Stimulated activated CD4-positive, alpha-beta T cell treated with anti-CD3 and anti-CD28 coated beads, Interleukin-12 subunit alpha, Interleukin-12 subunit beta, amount 100 ng/mL, for 4 hours (primary cell): Measurements from ENCODE around the gene NARS2.
"Not testable (repeated sequence)": the region's sequence is repeated elsewhere in the genome, so short reads cannot be mapped to it uniquely, and the experiment has no call there.

Experiments
- DNase-seq: peaks from one replicate; pipeline ENCODE4 v3.0.0-alpha.2; 2020

Gene NARS2

DNA sequence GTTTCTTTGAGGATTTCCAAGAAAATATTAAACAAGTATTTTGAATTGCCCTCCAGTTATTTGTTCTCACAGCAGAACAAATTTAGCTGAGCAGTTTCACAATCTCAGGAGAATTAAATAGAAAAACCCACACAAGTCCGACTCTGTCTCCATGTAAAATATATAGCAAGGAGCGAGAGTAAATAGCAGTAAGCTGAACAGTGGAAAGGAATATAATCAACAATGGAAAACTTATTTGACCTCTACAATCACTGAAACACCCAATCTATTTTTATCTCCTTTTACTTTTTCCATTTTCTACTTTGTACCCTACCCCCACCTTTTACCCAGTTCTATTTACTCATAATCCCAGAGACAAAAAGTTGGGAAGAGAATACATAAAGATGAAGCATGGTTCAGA lies 34.4 kb downstream of the NARS2 start:
- no peak for DNase-seq

GRCh38 chr11:78539506-78539905 lies 35.2 kb downstream of the NARS2 start:
- no peak for DNase-seq

GRCh38 chr11:78536933-78537332 lies 37.7 kb downstream of the NARS2 start:
- no peak for DNase-seq

DNA sequence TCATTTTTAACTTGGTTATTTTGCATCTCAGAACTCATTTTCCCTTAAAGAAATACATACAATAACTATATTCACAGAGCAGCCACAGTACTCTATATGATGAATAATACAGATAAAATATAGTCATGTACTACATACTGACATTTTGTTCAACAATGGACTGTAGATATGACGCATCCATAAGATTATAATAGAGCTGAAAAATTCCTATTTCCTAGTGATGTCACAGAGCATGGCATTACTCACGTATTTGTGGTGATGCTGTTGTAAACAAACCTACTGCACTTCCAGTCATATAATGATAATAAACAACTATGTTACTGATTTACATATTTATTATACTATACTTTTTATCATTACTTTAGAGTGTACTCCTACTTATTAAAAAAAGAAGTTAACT lies 38.7 kb downstream of the NARS2 start:
- DNase-seq, result no peak

DNA sequence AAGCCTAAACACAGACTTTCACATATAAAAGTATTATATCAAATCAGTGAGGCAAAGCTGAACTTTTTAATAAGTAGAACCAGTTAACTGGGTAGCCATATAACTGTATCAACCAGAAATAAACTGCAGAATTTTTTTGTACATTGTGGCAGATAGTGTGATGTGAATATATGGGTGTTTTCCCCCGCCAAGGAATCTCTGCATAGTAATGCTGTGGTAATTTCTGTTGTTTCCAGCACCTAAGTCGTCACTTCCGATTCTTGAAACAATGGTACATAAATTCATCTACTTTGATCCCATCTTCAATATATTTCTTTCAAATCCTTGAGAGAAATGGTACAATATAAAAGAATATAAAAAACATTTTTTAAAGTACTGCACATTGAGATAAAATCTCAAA lies 39.6 kb downstream of the NARS2 start:
- no peak for DNase-seq

- DNase-seq, result no peak
These were observed 41.3 kb downstream of the NARS2 start for GRCh38 chr11:78533399-78533798.

- no peak for DNase-seq
These were observed 41.7 kb downstream of the NARS2 start for GRCh38 chr11:78532991-78533390.

GRCh38 chr11:78526497-78527146 lies 48.0 kb downstream of the NARS2 start:
- no peak for DNase-seq

- DNase-seq, result no peak
These were observed 48.9 kb downstream of the NARS2 start for GRCh38 chr11:78525720-78526119.

GRCh38 chr11:78520230-78520629 lies 54.4 kb downstream of the NARS2 start:
- DNase-seq, result no peak

- no peak for DNase-seq
These were observed 58.4 kb downstream of the NARS2 start for GRCh38 chr11:78516281-78516680.

DNA sequence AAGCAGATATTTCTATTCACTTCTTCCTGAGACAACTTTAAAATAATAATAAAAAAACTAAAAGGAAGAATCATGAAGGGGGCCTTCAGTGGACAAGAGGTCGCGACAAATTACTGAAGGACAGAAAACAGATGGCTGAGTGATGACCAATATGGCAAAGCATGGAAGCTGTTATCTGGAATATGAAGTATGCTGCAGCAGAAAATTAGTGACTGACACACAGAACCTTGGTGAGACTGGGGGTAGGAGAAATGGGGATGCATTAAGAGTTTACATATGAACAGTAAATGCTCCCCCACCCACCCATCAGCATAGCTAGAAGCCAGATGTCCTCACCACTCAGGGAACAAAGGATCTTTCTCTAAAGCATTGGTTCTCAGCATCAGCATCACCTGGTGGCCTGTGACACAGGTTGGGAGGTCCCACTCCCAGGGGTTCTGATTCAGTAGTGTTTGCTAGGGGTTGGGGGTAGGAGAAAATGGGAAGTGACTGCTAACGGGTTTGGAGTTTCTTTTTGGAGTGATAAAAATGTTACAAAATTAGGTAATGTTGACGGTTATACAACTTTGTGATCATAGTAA lies 59.7 kb downstream of the NARS2 start:
- DNase-seq, result no peak

- DNase-seq, result not testable (repeated sequence)
These were observed 61.6 kb downstream of the NARS2 start for GRCh38 chr11:78513085-78513484.

DNA sequence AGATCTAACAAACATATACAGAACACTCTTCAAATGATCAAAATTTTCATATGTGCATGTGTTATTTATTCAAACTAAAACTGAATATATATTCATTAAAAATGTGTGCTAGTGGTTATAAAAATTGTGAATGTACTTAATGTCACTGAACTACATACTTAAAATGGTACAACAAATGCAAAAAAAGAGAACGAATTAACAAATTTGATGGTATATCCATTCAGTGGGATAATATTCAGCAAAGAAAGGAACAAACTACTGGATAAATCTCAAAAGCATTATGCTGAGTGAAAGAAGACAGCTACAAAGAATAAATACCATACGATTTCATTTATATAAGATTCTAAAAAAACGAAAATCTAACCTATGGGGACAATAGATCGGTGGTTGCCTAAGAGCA lies 64.1 kb downstream of the NARS2 start:
- no peak for DNase-seq

DNA sequence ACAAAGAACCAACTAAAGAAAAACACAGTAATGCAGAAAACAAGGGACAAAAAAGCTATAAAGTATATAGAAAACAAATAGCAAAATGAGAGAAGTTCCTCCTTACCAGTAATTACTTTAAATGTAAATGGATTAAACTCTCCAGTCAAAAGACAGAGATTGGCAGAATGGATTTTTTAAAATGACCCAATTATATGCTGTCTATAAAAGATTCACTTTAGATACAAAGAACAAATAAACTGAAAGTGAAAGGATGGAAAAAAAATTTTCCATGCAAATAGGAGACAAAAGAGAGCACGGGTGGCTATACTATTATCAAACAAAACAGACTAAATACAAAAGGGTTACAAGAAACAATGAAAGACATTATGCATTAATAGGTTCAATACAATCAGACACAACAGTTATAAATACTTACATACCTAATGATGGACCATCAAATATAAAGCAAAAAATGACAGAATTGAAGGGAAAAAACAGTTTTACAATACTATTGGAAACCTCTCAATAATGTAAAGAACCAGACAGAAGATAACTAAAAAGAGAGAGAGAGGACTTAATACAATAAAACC lies 64.6 kb downstream of the NARS2 start:
- no peak for DNase-seq

DNA sequence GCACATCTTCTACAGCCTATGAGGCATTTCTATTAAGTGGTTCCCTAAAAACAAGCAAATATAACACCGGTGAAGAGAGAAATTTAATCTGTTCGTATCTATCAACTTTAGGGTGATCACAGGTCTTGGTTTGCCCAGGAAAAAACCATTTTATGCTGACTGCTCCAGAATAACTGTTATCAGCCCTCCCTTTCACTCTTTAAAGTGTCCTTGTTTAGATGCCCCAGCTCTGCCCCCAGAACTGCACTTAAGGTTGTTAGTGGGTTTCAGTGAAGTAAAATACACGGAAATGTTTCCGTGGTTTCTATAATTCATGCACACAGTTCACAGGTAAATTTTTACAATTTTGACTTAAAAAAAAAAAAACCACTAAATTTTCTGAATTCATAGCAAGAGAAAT lies 70.0 kb downstream of the NARS2 start:
- no peak for DNase-seq

- DNase-seq, result no peak
These were observed 70.5 kb downstream of the NARS2 start for GRCh38 chr11:78504181-78504580.

GRCh38 chr11:78499971-78500370 lies 74.7 kb downstream of the NARS2 start:
- no peak for DNase-seq

DNA sequence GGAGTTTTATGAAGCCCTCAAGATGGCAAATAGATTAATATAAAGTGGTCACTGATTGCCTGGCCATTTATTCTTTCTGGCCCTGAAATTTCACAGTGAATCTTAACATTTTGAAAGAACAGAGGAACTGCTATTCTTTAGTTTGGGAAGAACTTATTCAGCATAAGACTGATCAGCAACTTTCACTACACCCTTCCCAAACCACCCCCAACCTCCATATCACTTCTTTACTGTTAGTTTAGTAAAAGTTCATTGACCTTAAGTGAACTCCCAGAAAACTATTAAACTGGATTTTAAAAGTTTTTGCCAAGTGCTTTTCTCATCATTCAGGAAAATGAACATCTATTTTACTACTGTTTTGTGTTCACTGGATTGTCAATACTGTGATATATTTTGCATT lies 77.4 kb downstream of the NARS2 start:
- no peak for DNase-seq

GRCh38 chr11:78493413-78493975 lies 81.2 kb downstream of the NARS2 start:
- no peak for DNase-seq

- no peak for DNase-seq
These were observed 81.7 kb downstream of the NARS2 start for GRCh38 chr11:78492973-78493372.

- no peak for DNase-seq
These were observed 85.5 kb downstream of the NARS2 start for GRCh38 chr11:78489184-78489583.

DNA sequence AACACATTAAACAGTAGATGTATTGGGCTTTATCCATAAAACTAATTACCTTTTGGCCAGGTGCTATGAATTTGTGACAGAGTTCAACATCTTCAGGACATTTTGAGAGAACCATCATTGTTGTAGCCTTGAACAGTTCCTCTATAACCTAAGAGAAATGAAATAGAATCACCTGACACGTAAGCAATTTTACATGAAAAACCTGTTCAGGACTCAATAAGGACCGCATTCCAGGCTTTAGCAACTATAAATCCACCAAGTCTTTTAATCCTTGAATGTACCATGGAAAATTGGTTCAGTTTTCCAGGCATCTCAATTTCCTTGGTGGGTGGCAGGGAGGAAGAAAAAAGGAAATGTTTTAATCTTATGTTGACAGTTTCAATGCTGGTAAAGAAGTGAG lies 96.1 kb downstream of the NARS2 start:
- no peak for DNase-seq

- DNase-seq, result no peak
These were observed 98.6 kb downstream of the NARS2 start for GRCh38 chr11:78476066-78476465.

GRCh38 chr11:78474451-78474850 lies 100.2 kb downstream of the NARS2 start:
- no peak for DNase-seq
